HEK293 (cell line): ENCODE data around the gene RACK1.

Experiments used
- BCL11A ChIP-seq: fragments of 450-650 bp; formaldehyde crosslinking; IDR thresholded peaks from 2 replicates; pipeline ENCODE4 v1.5.1; 2016; ENCODE audit warnings: low read depth, missing biosample characterization, missing genetic modification characterization
- GLIS1 ChIP-seq: fragments of 450-650 bp; formaldehyde crosslinking; IDR thresholded peaks from 2 replicates; pipeline ENCODE4 v1.5.1; 2016; ENCODE audit warnings: missing biosample characterization, missing genetic modification characterization
- GLIS2 ChIP-seq: fragments of 450-650 bp; formaldehyde crosslinking; IDR thresholded peaks from 2 replicates; pipeline ENCODE4 v1.5.1; 2016; ENCODE audit warnings: missing biosample characterization, missing genetic modification characterization
- KLF10 ChIP-seq: fragments of 450-650 bp; IDR thresholded peaks from 2 replicates; pipeline ENCODE4 v1.5.1; 2018; ENCODE audit warnings: missing biosample characterization, mild to moderate bottlenecking, missing genetic modification characterization
- KLF8 ChIP-seq: fragments of 450-650 bp; formaldehyde crosslinking; IDR thresholded peaks from 2 replicates; pipeline ENCODE4 v1.5.1; 2016; ENCODE audit warnings: missing biosample characterization, missing genetic modification characterization
- RBAK ChIP-seq: fragments of 450-650 bp; formaldehyde crosslinking; IDR thresholded peaks from 2 replicates; pipeline ENCODE4 v1.5.1; 2016; ENCODE audit warnings: missing biosample characterization, missing genetic modification characterization
- ZFP69B ChIP-seq: fragments of 450-650 bp; formaldehyde crosslinking; IDR thresholded peaks from 2 replicates; pipeline ENCODE4 v1.5.1; 2016; ENCODE audit warnings: missing biosample characterization, missing genetic modification characterization
- ZNF10 ChIP-seq: fragments of 450-650 bp; formaldehyde crosslinking; IDR thresholded peaks from 2 replicates; pipeline ENCODE4 v1.5.1; 2017; ENCODE audit warnings: missing biosample characterization, missing genetic modification characterization
- ZNF121 ChIP-seq: fragments of 450-650 bp; formaldehyde crosslinking; IDR thresholded peaks from 2 replicates; pipeline ENCODE4 v1.5.1; 2016; ENCODE audit warnings: missing biosample characterization, missing genetic modification characterization
- ZNF155 ChIP-seq: fragments of 450-650 bp; formaldehyde crosslinking; IDR thresholded peaks from 2 replicates; pipeline ENCODE4 v1.5.1; 2016; ENCODE audit warnings: missing biosample characterization, missing genetic modification characterization
- ZNF174 ChIP-seq: fragments of 450-650 bp; formaldehyde crosslinking; IDR thresholded peaks from 2 replicates; pipeline ENCODE4 v1.5.0; 2017; ENCODE audit warnings: missing biosample characterization, mild to moderate bottlenecking, missing genetic modification characterization
- ZNF202 ChIP-seq: fragments of 450-650 bp; formaldehyde crosslinking; IDR thresholded peaks from 2 replicates; pipeline ENCODE4 v1.5.1; 2016; ENCODE audit warnings: missing biosample characterization, missing genetic modification characterization, borderline replicate concordance
- ZNF211 ChIP-seq: fragments of 450-650 bp; formaldehyde crosslinking; IDR thresholded peaks from 2 replicates; pipeline ENCODE4 v1.5.1; 2016; ENCODE audit warnings: low read depth, missing biosample characterization, missing genetic modification characterization
- ZNF292 ChIP-seq: fragments of 450-650 bp; formaldehyde crosslinking; IDR thresholded peaks from 2 replicates; pipeline ENCODE4 v1.5.1; 2016; ENCODE audit warnings: low read depth, missing biosample characterization, missing genetic modification characterization, borderline replicate concordance
- ZNF335 ChIP-seq: fragments of 450-650 bp; formaldehyde crosslinking; conservative IDR thresholded peaks from 2 replicates; pipeline ENCODE4 v1.5.1; 2016; ENCODE audit warnings: missing biosample characterization, missing genetic modification characterization
- ZNF354C ChIP-seq: fragments of 450-650 bp; formaldehyde crosslinking; IDR thresholded peaks from 2 replicates; pipeline ENCODE4 v1.5.1; 2016; ENCODE audit warnings: missing biosample characterization, missing genetic modification characterization, low read depth, borderline replicate concordance
- ZNF394 ChIP-seq: fragments of 450-650 bp; formaldehyde crosslinking; IDR thresholded peaks from 2 replicates; pipeline ENCODE4 v1.5.1; 2016; ENCODE audit warnings: missing biosample characterization, missing genetic modification characterization, mild to moderate bottlenecking, moderate library complexity, borderline replicate concordance
- ZNF423 ChIP-seq: fragments of 450-650 bp; formaldehyde crosslinking; IDR thresholded peaks from 2 replicates; pipeline ENCODE4 v1.5.1; 2016; ENCODE audit warnings: missing biosample characterization, missing genetic modification characterization
- ZNF473 ChIP-seq: fragments of 450-650 bp; formaldehyde crosslinking; IDR thresholded peaks from 2 replicates; pipeline ENCODE4 v1.5.1; 2017; ENCODE audit warnings: missing biosample characterization, missing genetic modification characterization
- ZNF521 ChIP-seq: fragments of 450-650 bp; formaldehyde crosslinking; IDR thresholded peaks from 2 replicates; pipeline ENCODE4 v1.5.1; 2017; ENCODE audit warnings: missing biosample characterization, mild to moderate bottlenecking, missing genetic modification characterization
- ZNF548 ChIP-seq: fragments of 450-650 bp; formaldehyde crosslinking; IDR thresholded peaks from 2 replicates; pipeline ENCODE4 v1.5.1; 2016; ENCODE audit warnings: missing biosample characterization, missing genetic modification characterization
- ZNF621 ChIP-seq: fragments of 450-650 bp; formaldehyde crosslinking; IDR thresholded peaks from 2 replicates; pipeline ENCODE4 v1.5.1; 2017; ENCODE audit warnings: missing biosample characterization, missing genetic modification characterization
- ZNF707 ChIP-seq: fragments of 450-650 bp; formaldehyde crosslinking; IDR thresholded peaks from 2 replicates; pipeline ENCODE4 v1.5.1; 2016; ENCODE audit warnings: missing biosample characterization, missing genetic modification characterization
- ZNF776 ChIP-seq: fragments of 450-650 bp; formaldehyde crosslinking; IDR thresholded peaks from 2 replicates; pipeline ENCODE4 v1.5.0; 2017; ENCODE audit warnings: missing biosample characterization, missing genetic modification characterization, borderline replicate concordance
- ZNF785 ChIP-seq: fragments of 450-650 bp; formaldehyde crosslinking; IDR thresholded peaks from 2 replicates; pipeline ENCODE4 v1.5.1; 2016; ENCODE audit warnings: missing biosample characterization, missing genetic modification characterization
- ZNF830 ChIP-seq: fragments of 450-650 bp; IDR thresholded peaks from 2 replicates; pipeline ENCODE4 v1.5.0; 2018; ENCODE audit warnings: missing biosample characterization, missing genetic modification characterization, low read depth, mild to moderate bottlenecking, moderate library complexity
- TF ChIP-seq, protein P1 (sequence below): fragments of 450-650 bp; formaldehyde crosslinking; IDR thresholded peaks from 2 replicates; pipeline ENCODE4 v1.5.1; 2017; ENCODE audit warnings: missing biosample characterization, missing genetic modification characterization
- TF ChIP-seq, protein P2 (sequence below): fragments of 450-650 bp; formaldehyde crosslinking; IDR thresholded peaks from 2 replicates; pipeline ENCODE4 v1.5.1; 2016; ENCODE audit warnings: missing biosample characterization, missing genetic modification characterization
- TF ChIP-seq, protein P3 (sequence below): fragments of 450-650 bp; formaldehyde crosslinking; IDR thresholded peaks from 2 replicates; pipeline ENCODE4 v1.5.1; 2016; ENCODE audit warnings: missing biosample characterization, missing genetic modification characterization
- TF ChIP-seq, protein P4 (sequence below): fragments of 450-650 bp; formaldehyde crosslinking; IDR thresholded peaks from 2 replicates; pipeline ENCODE4 v1.5.1; 2016; ENCODE audit warnings: missing biosample characterization, missing genetic modification characterization
- TF ChIP-seq, protein P5 (sequence below): fragments of 450-650 bp; formaldehyde crosslinking; IDR thresholded peaks from 2 replicates; pipeline ENCODE4 v1.5.1; 2016; ENCODE audit warnings: missing biosample characterization, missing genetic modification characterization
- TF ChIP-seq, protein P6 (sequence below): fragments of 450-650 bp; IDR thresholded peaks from 2 replicates; pipeline ENCODE4 v1.5.1; 2018; ENCODE audit warnings: missing biosample characterization, mild to moderate bottlenecking, missing genetic modification characterization

RACK1 gene

DNA sequence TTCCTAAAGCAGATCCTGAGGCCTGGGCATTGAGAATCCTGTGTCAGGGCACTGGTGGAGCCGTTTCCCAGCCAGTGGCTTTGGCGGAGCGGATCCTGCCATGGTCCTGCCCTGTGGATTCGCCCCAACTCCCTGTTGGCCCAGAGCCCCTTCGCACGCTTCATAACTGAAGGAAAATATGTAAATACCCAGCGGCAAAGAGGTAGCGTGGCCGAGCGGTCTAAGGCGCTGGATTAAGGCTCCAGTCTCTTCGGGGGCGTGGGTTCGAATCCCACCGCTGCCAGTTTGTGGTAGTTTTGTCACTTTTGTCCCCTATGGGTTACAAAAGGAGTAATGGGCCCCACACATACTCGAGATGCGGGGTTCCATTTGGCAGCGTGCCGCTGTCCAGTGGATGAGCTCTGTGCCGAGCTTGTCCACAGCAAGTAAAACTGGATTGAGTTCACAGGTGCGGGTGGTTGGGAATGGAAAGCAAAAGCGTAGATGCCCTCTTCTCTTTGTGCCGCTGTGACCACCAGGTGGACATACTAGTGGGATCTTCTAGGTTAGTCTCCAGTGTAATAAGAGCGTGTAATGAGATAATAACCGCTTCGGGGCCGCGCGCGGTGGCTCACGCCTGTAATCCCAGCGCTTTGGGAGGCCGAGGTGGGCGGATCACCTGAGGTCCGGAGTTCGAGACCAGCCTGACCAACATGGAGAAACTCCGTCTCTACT, 56.0 kb downstream of the RACK1 start (continued):
- TF ChIP-seq, protein P1, sequence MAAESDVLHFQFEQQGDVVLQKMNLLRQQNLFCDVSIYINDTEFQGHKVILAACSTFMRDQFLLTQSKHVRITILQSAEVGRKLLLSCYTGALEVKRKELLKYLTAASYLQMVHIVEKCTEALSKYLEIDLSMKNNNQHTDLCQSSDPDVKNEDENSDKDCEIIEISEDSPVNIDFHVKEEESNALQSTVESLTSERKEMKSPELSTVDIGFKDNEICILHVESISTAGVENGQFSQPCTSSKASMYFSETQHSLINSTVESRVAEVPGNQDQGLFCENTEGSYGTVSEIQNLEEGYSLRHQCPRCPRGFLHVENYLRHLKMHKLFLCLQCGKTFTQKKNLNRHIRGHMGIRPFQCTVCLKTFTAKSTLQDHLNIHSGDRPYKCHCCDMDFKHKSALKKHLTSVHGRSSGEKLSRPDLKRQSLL: peak; percentile 87
- TF ChIP-seq, protein P2, sequence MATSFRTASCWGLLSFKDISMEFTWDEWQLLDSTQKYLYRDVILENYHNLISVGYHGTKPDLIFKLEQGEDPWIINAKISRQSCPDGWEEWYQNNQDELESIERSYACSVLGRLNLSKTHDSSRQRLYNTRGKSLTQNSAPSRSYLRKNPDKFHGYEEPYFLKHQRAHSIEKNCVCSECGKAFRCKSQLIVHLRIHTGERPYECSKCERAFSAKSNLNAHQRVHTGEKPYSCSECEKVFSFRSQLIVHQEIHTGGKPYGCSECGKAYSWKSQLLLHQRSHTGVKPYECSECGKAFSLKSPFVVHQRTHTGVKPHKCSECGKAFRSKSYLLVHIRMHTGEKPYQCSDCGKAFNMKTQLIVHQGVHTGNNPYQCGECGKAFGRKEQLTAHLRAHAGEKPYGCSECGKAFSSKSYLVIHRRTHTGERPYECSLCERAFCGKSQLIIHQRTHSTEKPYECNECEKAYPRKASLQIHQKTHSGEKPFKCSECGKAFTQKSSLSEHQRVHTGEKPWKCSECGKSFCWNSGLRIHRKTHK: no peak
- TF ChIP-seq, protein P3, sequence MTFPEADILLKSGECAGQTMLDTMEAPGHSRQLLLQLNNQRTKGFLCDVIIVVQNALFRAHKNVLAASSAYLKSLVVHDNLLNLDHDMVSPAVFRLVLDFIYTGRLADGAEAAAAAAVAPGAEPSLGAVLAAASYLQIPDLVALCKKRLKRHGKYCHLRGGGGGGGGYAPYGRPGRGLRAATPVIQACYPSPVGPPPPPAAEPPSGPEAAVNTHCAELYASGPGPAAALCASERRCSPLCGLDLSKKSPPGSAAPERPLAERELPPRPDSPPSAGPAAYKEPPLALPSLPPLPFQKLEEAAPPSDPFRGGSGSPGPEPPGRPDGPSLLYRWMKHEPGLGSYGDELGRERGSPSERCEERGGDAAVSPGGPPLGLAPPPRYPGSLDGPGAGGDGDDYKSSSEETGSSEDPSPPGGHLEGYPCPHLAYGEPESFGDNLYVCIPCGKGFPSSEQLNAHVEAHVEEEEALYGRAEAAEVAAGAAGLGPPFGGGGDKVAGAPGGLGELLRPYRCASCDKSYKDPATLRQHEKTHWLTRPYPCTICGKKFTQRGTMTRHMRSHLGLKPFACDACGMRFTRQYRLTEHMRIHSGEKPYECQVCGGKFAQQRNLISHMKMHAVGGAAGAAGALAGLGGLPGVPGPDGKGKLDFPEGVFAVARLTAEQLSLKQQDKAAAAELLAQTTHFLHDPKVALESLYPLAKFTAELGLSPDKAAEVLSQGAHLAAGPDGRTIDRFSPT (tag by site-specific recombination): peak; percentile 83
- TF ChIP-seq ZNF621 (tag by site-specific recombination) (no peak), ZNF174 (tag by site-specific recombination) (no peak), ZNF394 (tag by site-specific recombination) (no peak), ZNF211 (tag by site-specific recombination) (no peak), ZNF155 (tag by site-specific recombination) (no peak), ZNF354C (tag by site-specific recombination) (no peak), GLIS1 (tag by site-specific recombination) (peak; percentile 84), KLF10 (peak; percentile 75), ZNF335 (peak; percentile 47), ZNF785 (tag by site-specific recombination) (no peak), ZNF423 (no peak), KLF8 (tag by site-specific recombination) (peak; percentile 58), ZNF830 (tag by site-specific recombination) (no peak; the same call in 1 of the 2 replicates), ZNF473 (tag by site-specific recombination) (no peak), ZNF548 (tag by site-specific recombination) (no peak), RBAK (no peak), ZNF776 (tag by site-specific recombination) (no peak), BCL11A (tag by site-specific recombination) (0 out of 2 replicates have a peak, but pooled peaks have one; percentile 80), ZFP69B (tag by site-specific recombination) (peak; percentile 99), GLIS2 (tag by site-specific recombination) (peak; percentile 87), ZNF292 (tag by site-specific recombination) (no peak), ZNF10 (tag by site-specific recombination) (no peak), ZNF521 (tag by site-specific recombination) (no peak), ZNF121 (tag by site-specific recombination) (no peak; the same call in 1 of the 2 replicates), ZNF707 (tag by site-specific recombination) (no peak), ZNF202 (tag by site-specific recombination) (no peak)
- TF ChIP-seq, protein P4, sequence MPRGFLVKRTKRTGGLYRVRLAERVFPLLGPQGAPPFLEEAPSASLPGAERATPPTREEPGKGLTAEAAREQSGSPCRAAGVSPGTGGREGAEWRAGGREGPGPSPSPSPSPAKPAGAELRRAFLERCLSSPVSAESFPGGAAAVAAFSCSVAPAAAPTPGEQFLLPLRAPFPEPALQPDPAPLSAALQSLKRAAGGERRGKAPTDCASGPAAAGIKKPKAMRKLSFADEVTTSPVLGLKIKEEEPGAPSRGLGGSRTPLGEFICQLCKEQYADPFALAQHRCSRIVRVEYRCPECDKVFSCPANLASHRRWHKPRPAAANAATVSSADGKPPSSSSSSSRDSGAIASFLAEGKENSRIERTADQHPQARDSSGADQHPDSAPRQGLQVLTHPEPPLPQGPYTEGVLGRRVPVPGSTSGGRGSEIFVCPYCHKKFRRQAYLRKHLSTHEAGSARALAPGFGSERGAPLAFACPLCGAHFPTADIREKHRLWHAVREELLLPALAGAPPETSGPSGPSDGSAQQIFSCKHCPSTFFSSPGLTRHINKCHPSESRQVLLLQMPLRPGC (tag by site-specific recombination): peak; percentile 44; the same call in 1 of the 2 replicates
- TF ChIP-seq, protein P5, sequence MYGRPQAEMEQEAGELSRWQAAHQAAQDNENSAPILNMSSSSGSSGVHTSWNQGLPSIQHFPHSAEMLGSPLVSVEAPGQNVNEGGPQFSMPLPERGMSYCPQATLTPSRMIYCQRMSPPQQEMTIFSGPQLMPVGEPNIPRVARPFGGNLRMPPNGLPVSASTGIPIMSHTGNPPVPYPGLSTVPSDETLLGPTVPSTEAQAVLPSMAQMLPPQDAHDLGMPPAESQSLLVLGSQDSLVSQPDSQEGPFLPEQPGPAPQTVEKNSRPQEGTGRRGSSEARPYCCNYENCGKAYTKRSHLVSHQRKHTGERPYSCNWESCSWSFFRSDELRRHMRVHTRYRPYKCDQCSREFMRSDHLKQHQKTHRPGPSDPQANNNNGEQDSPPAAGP (tag by site-specific recombination): peak; percentile 86
- TF ChIP-seq, protein P6, sequence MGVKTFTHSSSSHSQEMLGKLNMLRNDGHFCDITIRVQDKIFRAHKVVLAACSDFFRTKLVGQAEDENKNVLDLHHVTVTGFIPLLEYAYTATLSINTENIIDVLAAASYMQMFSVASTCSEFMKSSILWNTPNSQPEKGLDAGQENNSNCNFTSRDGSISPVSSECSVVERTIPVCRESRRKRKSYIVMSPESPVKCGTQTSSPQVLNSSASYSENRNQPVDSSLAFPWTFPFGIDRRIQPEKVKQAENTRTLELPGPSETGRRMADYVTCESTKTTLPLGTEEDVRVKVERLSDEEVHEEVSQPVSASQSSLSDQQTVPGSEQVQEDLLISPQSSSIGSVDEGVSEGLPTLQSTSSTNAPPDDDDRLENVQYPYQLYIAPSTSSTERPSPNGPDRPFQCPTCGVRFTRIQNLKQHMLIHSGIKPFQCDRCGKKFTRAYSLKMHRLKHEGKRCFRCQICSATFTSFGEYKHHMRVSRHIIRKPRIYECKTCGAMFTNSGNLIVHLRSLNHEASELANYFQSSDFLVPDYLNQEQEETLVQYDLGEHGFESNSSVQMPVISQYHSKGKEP (tag by site-specific recombination): peak; percentile 44; the same call in 1 of the 2 replicates
